GM12872 (cell line): ENCODE results near the gene CCDC152.

Source experiments
- CTCF ChIP-seq: IDR thresholded peaks from 3 replicates; pipeline ENCODE4 v1.5.1; 2011; ENCODE audit warnings: low read depth, mild to moderate bottlenecking, low read length, moderate library complexity; ENCODE audit not compliant: insufficient read depth

Gene CCDC152

GRCh38 chr5:42843675-42844292 lies 87.2 kb downstream of the CCDC152 start:
- TF ChIP-seq CTCF: no peak

- no peak for TF ChIP-seq CTCF
Observed at GRCh38 chr5:42848545-42848944, 91.9 kb downstream of the CCDC152 start.

GRCh38 chr5:42851481-42851880 lies 94.9 kb downstream of the CCDC152 start:
- TF ChIP-seq CTCF: no peak
